GM12801 (cell line): ENCODE measurements around the gene ABLIM1.

ENCODE experiments used
- TF ChIP-seq, protein P1 (sequence below): IDR thresholded peaks from one replicate; pipeline ENCODE4 v1.5.1; 2011; ENCODE audit warnings: control low read depth; ENCODE audit not compliant: insufficient read length; ENCODE audit errors: extremely low read depth

Gene ABLIM1

DNA sequence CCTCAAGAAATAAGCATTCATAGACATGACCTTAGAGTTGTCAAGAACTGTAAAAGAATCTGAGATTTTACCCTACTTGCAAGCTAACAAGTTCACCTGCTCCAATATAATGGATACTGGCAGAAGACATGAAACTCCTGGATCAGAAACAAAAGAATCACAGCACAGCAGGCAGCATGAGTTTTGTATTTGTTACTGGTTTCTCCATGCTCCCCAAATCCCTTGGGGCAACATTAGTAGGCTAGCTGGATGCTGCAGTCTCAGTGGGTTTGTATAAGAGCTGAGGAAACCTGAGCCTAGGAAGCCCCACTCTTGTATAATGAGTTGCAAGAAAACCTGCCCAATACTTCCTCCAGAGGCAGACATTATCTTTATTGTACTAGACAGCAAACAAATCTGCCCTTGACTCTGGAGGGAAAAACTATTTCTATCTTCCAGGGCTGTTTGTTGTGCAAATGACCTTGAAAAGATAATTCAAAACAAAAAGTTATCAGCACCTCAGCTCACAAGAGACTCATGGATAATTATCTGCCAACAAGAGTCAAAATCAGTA is 64.8 kb downstream of the ABLIM1 start:
- TF ChIP-seq, protein P1, sequence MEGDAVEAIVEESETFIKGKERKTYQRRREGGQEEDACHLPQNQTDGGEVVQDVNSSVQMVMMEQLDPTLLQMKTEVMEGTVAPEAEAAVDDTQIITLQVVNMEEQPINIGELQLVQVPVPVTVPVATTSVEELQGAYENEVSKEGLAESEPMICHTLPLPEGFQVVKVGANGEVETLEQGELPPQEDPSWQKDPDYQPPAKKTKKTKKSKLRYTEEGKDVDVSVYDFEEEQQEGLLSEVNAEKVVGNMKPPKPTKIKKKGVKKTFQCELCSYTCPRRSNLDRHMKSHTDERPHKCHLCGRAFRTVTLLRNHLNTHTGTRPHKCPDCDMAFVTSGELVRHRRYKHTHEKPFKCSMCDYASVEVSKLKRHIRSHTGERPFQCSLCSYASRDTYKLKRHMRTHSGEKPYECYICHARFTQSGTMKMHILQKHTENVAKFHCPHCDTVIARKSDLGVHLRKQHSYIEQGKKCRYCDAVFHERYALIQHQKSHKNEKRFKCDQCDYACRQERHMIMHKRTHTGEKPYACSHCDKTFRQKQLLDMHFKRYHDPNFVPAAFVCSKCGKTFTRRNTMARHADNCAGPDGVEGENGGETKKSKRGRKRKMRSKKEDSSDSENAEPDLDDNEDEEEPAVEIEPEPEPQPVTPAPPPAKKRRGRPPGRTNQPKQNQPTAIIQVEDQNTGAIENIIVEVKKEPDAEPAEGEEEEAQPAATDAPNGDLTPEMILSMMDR: no peak

DNA sequence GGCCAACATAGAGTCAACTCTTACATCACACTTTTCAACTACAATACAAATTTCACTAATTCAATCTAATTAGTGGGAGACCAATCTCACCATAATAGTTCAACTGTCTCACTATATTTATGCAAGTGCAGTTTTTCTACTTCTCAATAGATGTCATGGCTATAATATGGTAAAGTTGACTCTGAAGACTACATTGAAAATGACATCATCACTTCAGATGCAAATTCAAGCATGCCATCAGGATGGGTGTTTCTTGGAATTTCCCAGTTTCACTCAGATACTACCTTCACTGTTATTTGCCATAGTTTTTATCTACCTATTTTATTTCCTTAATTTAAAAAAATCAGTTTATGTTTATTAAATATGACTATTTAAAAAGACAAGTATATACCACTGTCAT is 67.1 kb downstream of the ABLIM1 start:
- TF ChIP-seq, protein P1: no peak

DNA sequence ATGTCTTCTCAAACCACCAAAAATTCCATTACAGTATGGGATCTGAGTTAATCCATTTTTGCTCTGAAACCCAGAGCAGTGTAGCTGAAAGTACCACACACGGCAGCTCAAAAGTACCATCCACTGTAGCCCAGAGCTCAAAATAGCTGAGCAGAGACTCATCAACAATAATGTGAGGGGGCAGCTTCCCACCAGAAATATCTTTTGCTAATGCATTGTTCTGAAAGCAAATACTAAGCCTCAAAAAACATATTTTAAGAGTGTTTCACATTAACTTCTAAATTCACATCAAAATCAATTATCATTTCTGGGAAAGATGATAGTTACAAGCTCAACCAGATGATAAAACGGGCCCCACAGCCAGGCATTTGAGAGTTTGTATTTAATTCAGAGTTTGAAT is 73.7 kb downstream of the ABLIM1 start:
- TF ChIP-seq, protein P1: no peak

DNA sequence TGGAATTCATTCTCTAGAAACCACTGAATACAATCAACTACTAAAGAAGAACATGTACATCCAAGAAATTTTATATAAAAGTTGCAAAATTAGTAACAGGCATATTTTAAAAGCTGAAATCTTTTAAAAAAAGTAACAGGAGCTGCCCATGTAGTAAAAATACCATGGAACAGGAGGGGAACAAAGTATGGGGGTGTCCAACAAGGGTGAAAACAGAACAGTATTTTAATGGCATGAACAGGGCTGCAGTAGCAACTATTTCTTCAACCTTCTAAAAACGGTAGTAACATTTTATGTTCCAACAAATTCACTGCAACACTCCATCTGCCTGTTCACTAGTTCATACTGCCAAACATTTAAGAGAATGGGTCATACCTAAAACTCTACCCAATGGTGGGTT is 77.0 kb downstream of the ABLIM1 start:
- TF ChIP-seq, protein P1: no peak

DNA sequence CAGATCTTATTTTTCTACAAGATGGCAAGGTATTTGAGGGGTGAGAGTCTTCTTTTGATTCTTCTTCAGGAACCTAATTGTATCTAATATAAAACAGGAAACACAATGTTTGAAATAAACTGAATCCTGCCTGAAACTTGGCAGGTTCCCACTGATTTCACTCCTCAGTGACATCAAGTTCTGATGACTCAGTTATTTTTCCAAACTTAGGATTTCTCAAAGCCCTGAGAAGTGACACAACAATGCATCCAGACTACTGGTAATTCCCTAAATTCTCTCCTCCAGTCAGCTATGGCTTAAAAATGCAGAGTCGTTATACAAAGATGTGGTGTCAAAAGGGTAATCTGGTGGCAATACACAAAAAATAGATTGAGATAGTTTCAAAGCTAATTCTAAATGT is 80.9 kb downstream of the ABLIM1 start:
- TF ChIP-seq, protein P1: no peak

DNA sequence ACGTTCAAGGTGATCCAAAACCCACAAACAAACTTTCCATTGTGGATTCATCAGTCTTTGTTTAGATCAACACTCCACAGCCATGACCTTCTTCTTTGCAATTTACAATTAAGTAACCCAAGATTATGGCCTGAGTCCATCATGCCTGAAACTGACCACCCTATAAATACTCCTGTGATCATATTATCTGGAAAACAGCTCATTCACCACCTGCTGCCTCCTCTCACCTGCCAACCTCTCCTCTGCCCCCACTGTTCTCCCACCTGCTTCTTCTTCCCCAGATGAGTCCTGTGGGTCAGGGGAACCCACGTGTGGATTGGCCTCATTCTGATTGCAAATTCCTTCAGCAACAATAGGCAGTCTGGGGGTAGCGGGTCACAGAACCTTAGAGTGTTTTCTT is 81.4 kb downstream of the ABLIM1 start:
- TF ChIP-seq, protein P1: no peak

DNA sequence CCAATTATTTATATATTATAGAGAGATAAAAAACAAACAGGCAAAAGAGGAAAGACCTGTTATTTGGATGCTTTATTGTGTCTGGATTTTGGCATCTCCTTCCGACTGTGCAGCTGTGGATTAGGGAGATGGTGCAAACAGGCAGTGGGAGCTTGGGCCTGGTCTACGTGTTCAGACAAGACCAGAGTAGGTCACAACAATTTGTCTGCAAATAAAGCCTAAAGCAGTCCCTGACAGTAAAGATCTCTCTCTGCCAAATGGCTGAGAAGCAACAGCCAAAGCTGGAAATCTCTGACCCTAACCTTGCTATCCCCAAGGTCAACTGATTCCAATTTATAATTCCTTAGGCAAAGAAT is 82.0 kb downstream of the ABLIM1 start:
- TF ChIP-seq, protein P1: no peak
